HepG2 (cell line): ENCODE measurements around the gene SLC17A9. TPM values are rescaled to one million over a fixed set of nuclear protein-coding genes. Genes with fewer than 3 reads are reported as not detected.

ENCODE experiments used
- FOSL1 ChIP-seq: sonication (generic); formaldehyde crosslinking; IDR thresholded peaks from 2 replicates; pipeline ENCODE4 v1.9.0; 2021; ENCODE audit warnings: missing genetic modification reagents, borderline replicate concordance
- HCFC1 ChIP-seq: fragments of 150-350 bp; IDR thresholded peaks from 2 replicates; pipeline ENCODE4 v1.6.1; 2014; ENCODE audit warnings: low read depth, low read length
- HNRNPL ChIP-seq: fragments of 200-400 bp; formaldehyde crosslinking; IDR thresholded peaks from 2 replicates; pipeline ENCODE4 v1.6.1; 2017; ENCODE audit warnings: mild to moderate bottlenecking, low read depth, low read length
- MEF2D ChIP-seq: sonication (generic); formaldehyde crosslinking; IDR thresholded peaks from 2 replicates; pipeline ENCODE4 v1.5.1; 2020; ENCODE audit warnings: mild to moderate bottlenecking, missing genetic modification reagents
- NR2C2 ChIP-seq: sonication (generic); formaldehyde crosslinking; IDR thresholded peaks from 2 replicates; pipeline ENCODE4 v1.4.0; 2020; ENCODE audit warnings: missing genetic modification reagents, mild to moderate bottlenecking, moderate library complexity, borderline replicate concordance
- ZIK1 ChIP-seq: sonication (generic); formaldehyde crosslinking; IDR thresholded peaks from 2 replicates; pipeline ENCODE4 v1.5.0; 2020; ENCODE audit warnings: mild to moderate bottlenecking, low read depth, missing genetic modification reagents, borderline replicate concordance
- ZNF207 ChIP-seq: fragments of 450-650 bp; IDR thresholded peaks from 2 replicates; pipeline ENCODE4 v1.6.1; 2016; ENCODE audit warnings: antibody characterized with exemption, borderline replicate concordance
- ZNF563 ChIP-seq: sonication (generic); formaldehyde crosslinking; IDR thresholded peaks from 2 replicates; pipeline ENCODE4 v1.8.0; 2022; ENCODE audit warnings: mild to moderate bottlenecking, moderate library complexity, missing genetic modification reagents
- ZNF674 ChIP-seq: sonication (generic); formaldehyde crosslinking; IDR thresholded peaks from 2 replicates; pipeline ENCODE4 v1.5.0; 2020; ENCODE audit warnings: low read depth, mild to moderate bottlenecking, missing genetic modification reagents
- ZNF790 ChIP-seq: sonication (generic); formaldehyde crosslinking; IDR thresholded peaks from 2 replicates; pipeline ENCODE4 v1.8.0; 2022; ENCODE audit warnings: missing genetic modification reagents, mild to moderate bottlenecking, borderline replicate concordance
- ZNF891 ChIP-seq: sonication (generic); formaldehyde crosslinking; IDR thresholded peaks from 2 replicates; pipeline ENCODE4 v1.5.0; 2020; ENCODE audit warnings: mild to moderate bottlenecking, missing genetic modification reagents
- ZSCAN29 ChIP-seq: sonication (generic); formaldehyde crosslinking; conservative IDR thresholded peaks from 2 replicates; pipeline ENCODE4 v1.4.0; 2020; ENCODE audit warnings: mild to moderate bottlenecking, missing genetic modification reagents
- polyA plus RNA-seq, 8 experiments: library from polyadenylated mRNA; depleted of rRNA in 3 of 8; stranded (reverse) in 7 of 8; unstranded in 1 of 8; fragments of >200 nt; fragmentation: Illumina TruSeq in 4 of 8; extraction: Trizol in 4 of 8; gene quantifications; 2 replicates each; pipeline versions ENCODE4 v1.2.1 to v1.2.3, GENCODE V29; 2011 to 2016; ENCODE audit warnings: low read depth in 4 of 8, missing spikeins in 1 of 8, mixed read lengths in 1 of 8; ENCODE audit not compliant: insufficient read depth in 1 of 8
- total RNA-seq, 5 experiments: library from RNA; depleted of rRNA; stranded (reverse); fragments of >200 nt; fragmentation: Illumina TruSeq; extraction: Trizol; gene quantifications; 2 replicates each; pipeline ENCODE4 v1.2.3, GENCODE V29; 2016; ENCODE audit warnings: low read depth in 1 of 5
- TF ChIP-seq, protein P1 (sequence below): sonication (generic); formaldehyde crosslinking; IDR thresholded peaks from 2 replicates; pipeline ENCODE4 v1.4.0; 2020; ENCODE audit warnings: missing genetic modification reagents
- TF ChIP-seq, protein P2 (sequence below): IDR thresholded peaks from 2 replicates; pipeline ENCODE4 v1.6.1; 2016; ENCODE audit warnings: missing compliant biosample characterization, missing genetic modification reagents, borderline replicate concordance
- TF ChIP-seq, protein P3 (sequence below): sonication (generic); formaldehyde crosslinking; IDR thresholded peaks from 2 replicates; pipeline ENCODE4 v1.8.0; 2022; ENCODE audit warnings: mild to moderate bottlenecking, missing genetic modification reagents
- TF ChIP-seq, protein P4 (sequence below): sonication (generic); formaldehyde crosslinking; conservative IDR thresholded peaks from 2 replicates; pipeline ENCODE4 v1.4.0; 2020; ENCODE audit warnings: missing genetic modification reagents
- TF ChIP-seq, protein P5 (sequence below): sonication (generic); formaldehyde crosslinking; IDR thresholded peaks from 2 replicates; pipeline ENCODE4 v1.5.0; 2020; ENCODE audit warnings: missing genetic modification reagents, mild to moderate bottlenecking, borderline replicate concordance

Gene SLC17A9
- total and polyA plus RNA-seq, 2 of the 13 experiments (the other 11 are each of a cell fraction or from before 2014, with no cell fraction given): 110 to 191 TPM

DNA sequence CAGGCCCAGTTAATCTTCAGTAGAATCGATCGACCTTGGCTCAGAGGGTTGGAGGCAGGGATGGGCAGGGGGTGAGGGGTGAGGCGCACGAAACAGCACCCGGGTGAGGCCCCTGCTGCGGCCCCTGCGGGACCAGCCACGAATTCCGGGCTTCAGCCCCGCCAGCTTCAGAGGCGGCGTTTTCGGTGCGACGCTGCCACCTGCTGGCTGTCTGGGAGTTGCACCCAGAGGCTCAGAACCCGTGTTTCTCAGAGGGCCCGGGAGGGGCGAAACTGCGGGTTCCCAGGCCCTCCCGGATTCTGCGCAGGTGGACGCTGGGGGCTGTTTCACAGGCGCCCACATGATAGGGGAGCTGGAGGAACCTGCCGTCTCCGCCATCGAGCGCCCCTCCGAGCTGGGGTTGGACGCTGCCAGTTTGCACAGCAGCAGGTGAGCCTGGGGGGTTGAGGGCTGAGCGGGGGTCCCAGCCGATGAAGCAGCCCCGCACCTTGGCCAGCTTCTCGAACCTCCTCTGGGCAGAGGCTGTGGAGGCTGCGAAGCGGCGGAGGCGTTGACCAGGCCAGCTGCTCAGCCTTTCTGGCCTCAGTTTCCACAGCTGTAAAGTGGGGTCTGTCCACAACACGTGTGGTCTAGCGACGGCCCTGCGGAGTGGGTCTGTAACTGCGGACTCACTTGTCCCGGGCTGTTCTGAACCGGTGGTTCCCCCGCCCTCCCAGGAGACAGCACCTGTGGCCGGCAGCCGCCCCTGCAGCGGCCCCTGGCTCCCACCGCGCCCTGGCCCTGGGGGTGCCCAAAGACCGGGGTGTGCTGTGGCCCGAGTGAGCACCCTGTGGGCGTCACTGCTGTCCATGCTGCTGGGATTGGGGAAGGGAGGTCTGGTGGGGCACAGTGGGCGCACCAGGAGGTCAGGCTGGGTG is 56.8 kb downstream of the SLC17A9 start (continued):
- no peak; the same call in none of the 2 replicates for TF ChIP-seq ZNF891 (CRISPR knock-in tag)
- peak; percentile 61; the same call in 1 of the 2 replicates for TF ChIP-seq ZSCAN29 (CRISPR knock-in tag)
- TF ChIP-seq, protein P1, sequence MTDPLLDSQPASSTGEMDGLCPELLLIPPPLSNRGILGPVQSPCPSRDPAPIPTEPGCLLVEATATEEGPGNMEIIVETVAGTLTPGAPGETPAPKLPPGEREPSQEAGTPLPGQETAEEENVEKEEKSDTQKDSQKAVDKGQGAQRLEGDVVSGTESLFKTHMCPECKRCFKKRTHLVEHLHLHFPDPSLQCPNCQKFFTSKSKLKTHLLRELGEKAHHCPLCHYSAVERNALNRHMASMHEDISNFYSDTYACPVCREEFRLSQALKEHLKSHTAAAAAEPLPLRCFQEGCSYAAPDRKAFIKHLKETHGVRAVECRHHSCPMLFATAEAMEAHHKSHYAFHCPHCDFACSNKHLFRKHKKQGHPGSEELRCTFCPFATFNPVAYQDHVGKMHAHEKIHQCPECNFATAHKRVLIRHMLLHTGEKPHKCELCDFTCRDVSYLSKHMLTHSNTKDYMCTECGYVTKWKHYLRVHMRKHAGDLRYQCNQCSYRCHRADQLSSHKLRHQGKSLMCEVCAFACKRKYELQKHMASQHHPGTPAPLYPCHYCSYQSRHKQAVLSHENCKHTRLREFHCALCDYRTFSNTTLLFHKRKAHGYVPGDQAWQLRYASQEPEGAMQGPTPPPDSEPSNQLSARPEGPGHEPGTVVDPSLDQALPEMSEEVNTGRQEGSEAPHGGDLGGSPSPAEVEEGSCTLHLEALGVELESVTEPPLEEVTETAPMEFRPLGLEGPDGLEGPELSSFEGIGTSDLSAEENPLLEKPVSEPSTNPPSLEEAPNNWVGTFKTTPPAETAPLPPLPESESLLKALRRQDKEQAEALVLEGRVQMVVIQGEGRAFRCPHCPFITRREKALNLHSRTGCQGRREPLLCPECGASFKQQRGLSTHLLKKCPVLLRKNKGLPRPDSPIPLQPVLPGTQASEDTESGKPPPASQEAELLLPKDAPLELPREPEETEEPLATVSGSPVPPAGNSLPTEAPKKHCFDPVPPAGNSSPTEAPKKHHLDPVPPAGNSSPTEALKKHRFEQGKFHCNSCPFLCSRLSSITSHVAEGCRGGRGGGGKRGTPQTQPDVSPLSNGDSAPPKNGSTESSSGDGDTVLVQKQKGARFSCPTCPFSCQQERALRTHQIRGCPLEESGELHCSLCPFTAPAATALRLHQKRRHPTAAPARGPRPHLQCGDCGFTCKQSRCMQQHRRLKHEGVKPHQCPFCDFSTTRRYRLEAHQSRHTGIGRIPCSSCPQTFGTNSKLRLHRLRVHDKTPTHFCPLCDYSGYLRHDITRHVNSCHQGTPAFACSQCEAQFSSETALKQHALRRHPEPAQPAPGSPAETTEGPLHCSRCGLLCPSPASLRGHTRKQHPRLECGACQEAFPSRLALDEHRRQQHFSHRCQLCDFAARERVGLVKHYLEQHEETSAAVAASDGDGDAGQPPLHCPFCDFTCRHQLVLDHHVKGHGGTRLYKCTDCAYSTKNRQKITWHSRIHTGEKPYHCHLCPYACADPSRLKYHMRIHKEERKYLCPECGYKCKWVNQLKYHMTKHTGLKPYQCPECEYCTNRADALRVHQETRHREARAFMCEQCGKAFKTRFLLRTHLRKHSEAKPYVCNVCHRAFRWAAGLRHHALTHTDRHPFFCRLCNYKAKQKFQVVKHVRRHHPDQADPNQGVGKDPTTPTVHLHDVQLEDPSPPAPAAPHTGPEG: peak; percentile 82
- TF ChIP-seq, protein P2, sequence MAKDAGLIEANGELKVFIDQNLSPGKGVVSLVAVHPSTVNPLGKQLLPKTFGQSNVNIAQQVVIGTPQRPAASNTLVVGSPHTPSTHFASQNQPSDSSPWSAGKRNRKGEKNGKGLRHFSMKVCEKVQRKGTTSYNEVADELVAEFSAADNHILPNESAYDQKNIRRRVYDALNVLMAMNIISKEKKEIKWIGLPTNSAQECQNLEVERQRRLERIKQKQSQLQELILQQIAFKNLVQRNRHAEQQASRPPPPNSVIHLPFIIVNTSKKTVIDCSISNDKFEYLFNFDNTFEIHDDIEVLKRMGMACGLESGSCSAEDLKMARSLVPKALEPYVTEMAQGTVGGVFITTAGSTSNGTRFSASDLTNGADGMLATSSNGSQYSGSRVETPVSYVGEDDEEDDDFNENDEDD (CRISPR knock-in tag): no peak
- TF ChIP-seq HNRNPL: no peak
- TF ChIP-seq ZNF674 (CRISPR knock-in tag): no peak
- TF ChIP-seq, protein P3, sequence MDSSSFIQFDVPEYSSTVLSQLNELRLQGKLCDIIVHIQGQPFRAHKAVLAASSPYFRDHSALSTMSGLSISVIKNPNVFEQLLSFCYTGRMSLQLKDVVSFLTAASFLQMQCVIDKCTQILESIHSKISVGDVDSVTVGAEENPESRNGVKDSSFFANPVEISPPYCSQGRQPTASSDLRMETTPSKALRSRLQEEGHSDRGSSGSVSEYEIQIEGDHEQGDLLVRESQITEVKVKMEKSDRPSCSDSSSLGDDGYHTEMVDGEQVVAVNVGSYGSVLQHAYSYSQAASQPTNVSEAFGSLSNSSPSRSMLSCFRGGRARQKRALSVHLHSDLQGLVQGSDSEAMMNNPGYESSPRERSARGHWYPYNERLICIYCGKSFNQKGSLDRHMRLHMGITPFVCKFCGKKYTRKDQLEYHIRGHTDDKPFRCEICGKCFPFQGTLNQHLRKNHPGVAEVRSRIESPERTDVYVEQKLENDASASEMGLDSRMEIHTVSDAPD (CRISPR knock-in tag): no peak
- no peak for TF ChIP-seq ZNF790 (CRISPR knock-in tag)
- no peak for TF ChIP-seq FOSL1 (CRISPR knock-in tag)
- 0 out of 2 replicates have a peak, but pooled peaks have one; percentile 17 for TF ChIP-seq MEF2D
- TF ChIP-seq, protein P4, sequence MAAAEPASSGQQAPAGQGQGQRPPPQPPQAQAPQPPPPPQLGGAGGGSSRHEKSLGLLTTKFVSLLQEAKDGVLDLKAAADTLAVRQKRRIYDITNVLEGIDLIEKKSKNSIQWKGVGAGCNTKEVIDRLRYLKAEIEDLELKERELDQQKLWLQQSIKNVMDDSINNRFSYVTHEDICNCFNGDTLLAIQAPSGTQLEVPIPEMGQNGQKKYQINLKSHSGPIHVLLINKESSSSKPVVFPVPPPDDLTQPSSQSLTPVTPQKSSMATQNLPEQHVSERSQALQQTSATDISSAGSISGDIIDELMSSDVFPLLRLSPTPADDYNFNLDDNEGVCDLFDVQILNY (CRISPR knock-in tag): 0 out of 2 replicates have a peak, but pooled peaks have one; percentile 9
- TF ChIP-seq ZNF207: no peak
- 0 out of 2 replicates have a peak, but pooled peaks have one; percentile 49 for TF ChIP-seq ZIK1 (CRISPR knock-in tag)
- TF ChIP-seq HCFC1: no peak; the same call in 1 of the 2 replicates
- TF ChIP-seq, protein P5, sequence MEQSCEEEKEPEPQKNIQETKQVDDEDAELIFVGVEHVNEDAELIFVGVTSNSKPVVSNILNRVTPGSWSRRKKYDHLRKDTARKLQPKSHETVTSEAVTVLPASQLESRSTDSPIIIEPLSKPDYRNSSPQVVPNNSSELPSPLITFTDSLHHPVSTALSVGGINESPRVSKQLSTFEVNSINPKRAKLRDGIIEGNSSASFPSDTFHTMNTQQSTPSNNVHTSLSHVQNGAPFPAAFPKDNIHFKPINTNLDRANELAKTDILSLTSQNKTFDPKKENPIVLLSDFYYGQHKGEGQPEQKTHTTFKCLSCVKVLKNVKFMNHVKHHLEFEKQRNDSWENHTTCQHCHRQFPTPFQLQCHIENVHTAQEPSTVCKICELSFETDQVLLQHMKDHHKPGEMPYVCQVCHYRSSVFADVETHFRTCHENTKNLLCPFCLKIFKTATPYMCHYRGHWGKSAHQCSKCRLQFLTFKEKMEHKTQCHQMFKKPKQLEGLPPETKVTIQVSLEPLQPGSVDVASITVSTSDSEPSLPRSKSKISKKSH (CRISPR knock-in tag): peak; percentile 39
- no peak for TF ChIP-seq ZNF563
- TF ChIP-seq NR2C2 (CRISPR knock-in tag): no peak
